Measurements from ENCODE around the gene MESP1.

The MESP1 gene

GRCh38 chr15:89740137-89740536, 10.9 kb downstream of the MESP1 start:
- H3K4me3 ChIP-seq, result no peak overlapping the region
- no peak overlapping the region for H3K27ac ChIP-seq

- Histone ChIP-seq H3K27ac (no peak overlapping the region), H3K4me3 (no peak overlapping the region)
Observed at GRCh38 chr15:89735773-89736172, 15.3 kb downstream of the MESP1 start.

- Histone ChIP-seq H3K4me3 (no peak overlapping the region), H3K27ac (no peak overlapping the region)
Observed at GRCh38 chr15:89732451-89733172, 18.4 kb downstream of the MESP1 start.

GRCh38 chr15:89731275-89731674, 19.8 kb downstream of the MESP1 start:
- H3K4me3 ChIP-seq, result no peak overlapping the region

GRCh38 chr15:89728254-89728653, 22.8 kb downstream of the MESP1 start:
- Histone ChIP-seq H3K4me3 (no peak overlapping the region), H3K27ac (no peak overlapping the region)

More at GRCh38 chr15:89731275-89731674, 19.8 kb downstream of the MESP1 start:
- no peak overlapping the region for H3K27ac ChIP-seq

- H3K4me3 ChIP-seq, result no peak overlapping the region
Observed at GRCh38 chr15:89725064-89725463, 26.0 kb downstream of the MESP1 start.

GRCh38 chr15:89724621-89725020, 26.4 kb downstream of the MESP1 start:
- Histone ChIP-seq H3K27ac (no peak overlapping the region), H3K4me3 (no peak overlapping the region)

More at GRCh38 chr15:89725064-89725463, 26.0 kb downstream of the MESP1 start:
- H3K27ac ChIP-seq, result no peak overlapping the region

- H3K27ac ChIP-seq, result no peak overlapping the region
- no peak overlapping the region for H3K4me3 ChIP-seq
Observed at GRCh38 chr15:89723031-89723430, 28.0 kb downstream of the MESP1 start.

- no peak overlapping the region for H3K27ac ChIP-seq
- H3K4me3 ChIP-seq, result no peak overlapping the region
Observed at GRCh38 chr15:89714775-89715174, 36.3 kb downstream of the MESP1 start.

- H3K27ac ChIP-seq, result no peak overlapping the region
- H3K4me3 ChIP-seq, result no peak overlapping the region
Observed at GRCh38 chr15:89707577-89707976, 43.5 kb downstream of the MESP1 start.

- no peak overlapping the region for H3K27ac ChIP-seq
- H3K4me3 ChIP-seq, result no peak overlapping the region
Observed at GRCh38 chr15:89704411-89704810, 46.6 kb downstream of the MESP1 start.
